Panc1 (cell line): ENCODE results near the gene TMUB2. TPM values are rescaled to one million over a fixed set of nuclear protein-coding genes. Genes with fewer than 3 reads are reported as not detected.

Source experiments
- ATAC-seq: fragments of 200-7000 bp; cut with Tn5 transposase; 2 replicates; pipeline ENCODE4 v1.9.1; 2020; ENCODE audit warnings: mild to moderate bottlenecking, moderate library complexity
- BruUV-seq: library from RNA; stranded (reverse); fragments of 400-500 nt; replicated peaks from 2 replicates; lab custom pipeline; 2021; lab: Mats Ljungman, UMichigan
- CTCF ChIA-PET: fragments of 300-600 bp; sonication (Branson Sonifier 250); formaldehyde crosslinking; loops from one replicate; lab custom pipeline; 2022; ENCODE audit warnings: antibody characterized with exemption; lab: Charles Lee
- POLR2A ChIA-PET: fragments of 300-600 bp; sonication (Branson Sonifier 250); formaldehyde crosslinking; loops from one replicate; lab custom pipeline; 2022; ENCODE audit warnings: antibody characterized with exemption; lab: Charles Lee
- DNase-seq: peaks from one replicate; pipeline ENCODE4 v3.0.0-alpha.2; 2010; ENCODE audit warnings: low read depth, low spot score
- H3K27ac ChIP-seq: 2 replicates; pipeline ENCODE4 v1.5.1; 2011; ENCODE audit warnings: mild to moderate bottlenecking, low read length, inconsistent platforms
- H3K27me3 ChIP-seq: fragments of 200-500 bp; sonication (Bioruptor generic); 2 replicates; pipeline ENCODE4 v1.6.0; 2014; ENCODE audit warnings: low read length, inconsistent platforms; ENCODE audit not compliant: control insufficient read depth, insufficient read depth
- H3K36me3 ChIP-seq: fragments of 200-500 bp; sonication (Bioruptor generic); 2 replicates; pipeline ENCODE4 v1.5.1; 2014; ENCODE audit warnings: inconsistent platforms, mild to moderate bottlenecking, low read length, moderate library complexity; ENCODE audit not compliant: control insufficient read depth, insufficient read depth
- H3K4me1 ChIP-seq: 2 replicates; pipeline ENCODE4 v1.5.1; 2011; ENCODE audit warnings: inconsistent platforms, mild to moderate bottlenecking, low read length, moderate library complexity; ENCODE audit not compliant: control insufficient read depth, insufficient read depth
- H3K4me3 ChIP-seq, 2 experiments: 2 replicates each; pipeline ENCODE4 v1.5.1; 2011 to 2012; ENCODE audit warnings: low read depth in 2 of 2, low read length in 2 of 2, mild to moderate bottlenecking in 2 of 2, inconsistent platforms in 1 of 2, moderate library complexity in 1 of 2
- H3K9me3 ChIP-seq: fragments of 200-500 bp; sonication (Bioruptor generic); 2 replicates; pipeline ENCODE4 v1.5.1; 2014; ENCODE audit warnings: low read depth, mild to moderate bottlenecking, inconsistent platforms, low read length, moderate library complexity; ENCODE audit not compliant: control insufficient read depth, insufficient read depth
- POLR2AphosphoS5 ChIP-seq: IDR thresholded peaks from 2 replicates; pipeline ENCODE4 v1.6.1; 2012; ENCODE audit warnings: mild to moderate bottlenecking, low read depth, low read length, moderate library complexity
- SIN3A ChIP-seq: IDR thresholded peaks from 2 replicates; pipeline ENCODE4 v1.6.1; 2012; ENCODE audit warnings: low read depth, mild to moderate bottlenecking, low read length, moderate library complexity, borderline replicate concordance; ENCODE audit not compliant: insufficient read depth
- TCF7L2 ChIP-seq: IDR thresholded peaks from 2 replicates; pipeline ENCODE4 v1.6.1; 2011; ENCODE audit warnings: mild to moderate bottlenecking, low read depth, low read length, inconsistent platforms
- in situ Hi-C: cut with HindIII; loops from 2 replicates; pipeline ENCODE4 v1.10.0; 2016; ENCODE audit warnings: low sequenced_read_pairs, low pct_unique_long_range_greater_than_20kb
- intact Hi-C: fragments of 100-400 bp; cut with micrococcal nuclease; formaldehyde crosslinking; loops from one replicate; pipeline ENCODE4 v1.10.0; 2022; ENCODE audit not compliant: unreplicated experiment
- microRNA-seq: library from miRNA; unstranded; fragments of <30 nt; microRNA quantifications from one replicate; pipeline ENCODE4 v1.1.0, GENCODE V29; 2020; ENCODE audit not compliant: unreplicated experiment
- total RNA-seq: library from RNA; stranded (reverse); gene quantifications from one replicate; pipeline ENCODE4 v1.2.1, GENCODE V29; 2021; ENCODE audit not compliant: unreplicated experiment
- TF ChIP-seq, protein P1 (sequence below), 2 experiments: IDR thresholded peaks; 2 replicates each; pipeline ENCODE4 v1.6.1; 2011 to 2012; ENCODE audit warnings: low read depth in 2 of 2, control low read depth in 1 of 2, low read length in 1 of 2, mild to moderate bottlenecking in 1 of 2, moderate library complexity in 1 of 2; ENCODE audit not compliant: insufficient read depth in 1 of 2
- TF ChIP-seq, protein P2 (sequence below): fragments of 450-650 bp; IDR thresholded peaks from 2 replicates; pipeline ENCODE4 v1.5.1; 2017; ENCODE audit warnings: mild to moderate bottlenecking

The TMUB2 gene
- total RNA-seq, 1 experiment from 2014 or later: 30.7 TPM

DNA sequence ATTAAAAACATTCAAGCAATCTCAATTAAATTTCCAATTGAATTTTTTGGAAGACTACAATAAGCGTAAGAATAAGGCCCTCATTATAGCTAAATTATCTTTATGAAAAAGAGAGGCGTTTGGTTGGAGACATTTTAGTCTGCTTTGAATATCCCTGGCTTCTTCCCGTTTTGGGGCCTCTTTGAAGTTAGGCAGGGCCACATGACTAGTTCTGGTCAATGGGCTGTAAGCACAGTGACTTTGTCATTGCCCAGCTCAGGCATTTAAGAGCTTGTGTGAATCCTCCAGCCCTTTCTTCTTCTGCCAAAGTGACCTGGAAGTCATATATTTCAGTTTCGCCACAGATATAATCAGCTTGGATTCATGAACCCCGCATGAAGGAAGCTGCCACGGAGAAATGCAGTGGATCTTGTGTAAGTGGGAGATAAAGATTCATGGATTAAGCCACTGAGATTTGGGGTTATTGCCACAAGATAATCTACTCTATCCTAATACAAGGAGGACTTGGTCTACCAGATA lies 54.4 kb downstream of the TMUB2 start:
- in situ Hi-C loops (no loop called here), intact Hi-C loops (no loop called here)
- POLR2A ChIA-PET: no interaction called here
- 0 out of 2 replicates have a peak, but pooled peaks have one; percentile 30 for TF ChIP-seq TCF7L2
- no peak for TF ChIP-seq POLR2AphosphoS5
- no peak for TF ChIP-seq SIN3A
- TF ChIP-seq, protein P1, sequence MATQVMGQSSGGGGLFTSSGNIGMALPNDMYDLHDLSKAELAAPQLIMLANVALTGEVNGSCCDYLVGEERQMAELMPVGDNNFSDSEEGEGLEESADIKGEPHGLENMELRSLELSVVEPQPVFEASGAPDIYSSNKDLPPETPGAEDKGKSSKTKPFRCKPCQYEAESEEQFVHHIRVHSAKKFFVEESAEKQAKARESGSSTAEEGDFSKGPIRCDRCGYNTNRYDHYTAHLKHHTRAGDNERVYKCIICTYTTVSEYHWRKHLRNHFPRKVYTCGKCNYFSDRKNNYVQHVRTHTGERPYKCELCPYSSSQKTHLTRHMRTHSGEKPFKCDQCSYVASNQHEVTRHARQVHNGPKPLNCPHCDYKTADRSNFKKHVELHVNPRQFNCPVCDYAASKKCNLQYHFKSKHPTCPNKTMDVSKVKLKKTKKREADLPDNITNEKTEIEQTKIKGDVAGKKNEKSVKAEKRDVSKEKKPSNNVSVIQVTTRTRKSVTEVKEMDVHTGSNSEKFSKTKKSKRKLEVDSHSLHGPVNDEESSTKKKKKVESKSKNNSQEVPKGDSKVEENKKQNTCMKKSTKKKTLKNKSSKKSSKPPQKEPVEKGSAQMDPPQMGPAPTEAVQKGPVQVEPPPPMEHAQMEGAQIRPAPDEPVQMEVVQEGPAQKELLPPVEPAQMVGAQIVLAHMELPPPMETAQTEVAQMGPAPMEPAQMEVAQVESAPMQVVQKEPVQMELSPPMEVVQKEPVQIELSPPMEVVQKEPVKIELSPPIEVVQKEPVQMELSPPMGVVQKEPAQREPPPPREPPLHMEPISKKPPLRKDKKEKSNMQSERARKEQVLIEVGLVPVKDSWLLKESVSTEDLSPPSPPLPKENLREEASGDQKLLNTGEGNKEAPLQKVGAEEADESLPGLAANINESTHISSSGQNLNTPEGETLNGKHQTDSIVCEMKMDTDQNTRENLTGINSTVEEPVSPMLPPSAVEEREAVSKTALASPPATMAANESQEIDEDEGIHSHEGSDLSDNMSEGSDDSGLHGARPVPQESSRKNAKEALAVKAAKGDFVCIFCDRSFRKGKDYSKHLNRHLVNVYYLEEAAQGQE (IDR thresholded peaks at IDR 0.05; ENCODE audit: insufficient read depth in 1 of 2, low read depth in 2 of 2, low read length in 1 of 2): no peak
- TF ChIP-seq, protein P2, sequence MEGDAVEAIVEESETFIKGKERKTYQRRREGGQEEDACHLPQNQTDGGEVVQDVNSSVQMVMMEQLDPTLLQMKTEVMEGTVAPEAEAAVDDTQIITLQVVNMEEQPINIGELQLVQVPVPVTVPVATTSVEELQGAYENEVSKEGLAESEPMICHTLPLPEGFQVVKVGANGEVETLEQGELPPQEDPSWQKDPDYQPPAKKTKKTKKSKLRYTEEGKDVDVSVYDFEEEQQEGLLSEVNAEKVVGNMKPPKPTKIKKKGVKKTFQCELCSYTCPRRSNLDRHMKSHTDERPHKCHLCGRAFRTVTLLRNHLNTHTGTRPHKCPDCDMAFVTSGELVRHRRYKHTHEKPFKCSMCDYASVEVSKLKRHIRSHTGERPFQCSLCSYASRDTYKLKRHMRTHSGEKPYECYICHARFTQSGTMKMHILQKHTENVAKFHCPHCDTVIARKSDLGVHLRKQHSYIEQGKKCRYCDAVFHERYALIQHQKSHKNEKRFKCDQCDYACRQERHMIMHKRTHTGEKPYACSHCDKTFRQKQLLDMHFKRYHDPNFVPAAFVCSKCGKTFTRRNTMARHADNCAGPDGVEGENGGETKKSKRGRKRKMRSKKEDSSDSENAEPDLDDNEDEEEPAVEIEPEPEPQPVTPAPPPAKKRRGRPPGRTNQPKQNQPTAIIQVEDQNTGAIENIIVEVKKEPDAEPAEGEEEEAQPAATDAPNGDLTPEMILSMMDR: no peak
- Histone ChIP-seq H3K27me3 (no peaks in the 10 kb centered on the region), H3K4me1 (no peaks in the 10 kb centered on the region), H3K4me3 (no peak overlapping the region), H3K36me3 (no peaks in the 10 kb centered on the region), H3K9me3 (no peaks in the 10 kb centered on the region), H3K27ac (no peak overlapping the region)
- ATAC-seq (no peak), DNase-seq (no peak)
- CTCF ChIA-PET: no interaction called here
- no TSS peak for BruUV-seq

Small RNA genes lying within 50 kb of the gene (microRNA-seq; reads per million reads assigned to microRNA genes)
- gene MIR6782: not detected

Other genes starting within 250 kb of the TMUB2 start
- gene PPY, start 244.5 kb upstream of the TMUB2 start, total RNA-seq: not detected
- not detected for gene PYY, start 233.0 kb upstream of the TMUB2 start, total RNA-seq
- 2.7 TPM for gene NAGS, start 182.3 kb upstream of the TMUB2 start, total RNA-seq
- 32.8 TPM for gene TMEM101, start 172.0 kb upstream of the TMUB2 start, total RNA-seq
- 73.0 TPM for gene LSM12, start 120.3 kb upstream of the TMUB2 start, total RNA-seq
- 42.7 TPM for gene G6PC3, start 116.2 kb upstream of the TMUB2 start, total RNA-seq
- 11.5 TPM for gene HDAC5, start 63.3 kb upstream of the TMUB2 start, total RNA-seq
- gene HROB, start 45.0 kb upstream of the TMUB2 start, total RNA-seq: 7.8 TPM
- not detected for gene ASB16, start 16.3 kb upstream of the TMUB2 start, total RNA-seq
- gene ATXN7L3, start 12.9 kb downstream of the TMUB2 start, total RNA-seq: 69.8 TPM
- gene UBTF, start 32.7 kb downstream of the TMUB2 start, total RNA-seq: 116 TPM
- gene SLC4A1, start 81.2 kb downstream of the TMUB2 start, total RNA-seq: not detected
- gene RUNDC3A, start 121.6 kb downstream of the TMUB2 start, total RNA-seq: 3.6 TPM
- 138 TPM for gene SLC25A39, start 137.9 kb downstream of the TMUB2 start, total RNA-seq
- 304 TPM for gene GRN, start 158.3 kb downstream of the TMUB2 start, total RNA-seq
- gene FAM171A2, start 176.9 kb downstream of the TMUB2 start, total RNA-seq: 7.6 TPM
- gene ITGA2B, start 202.7 kb downstream of the TMUB2 start, total RNA-seq: 2.4 TPM